ENCODE data around the gene LGALS3BP.

Gene LGALS3BP

GRCh38 chr17:78980624-78980972, 875 bp upstream of the LGALS3BP start:
- H3K4me2 ChIP-seq (ENCODE audit: low read length), result no peak overlapping the region
- no peak overlapping the region for H2BK5ac ChIP-seq (ENCODE audit: low read depth, low read length, poor library complexity)
- H2BK120ac ChIP-seq (ENCODE audit: insufficient read depth, low read length, poor library complexity), result no peak overlapping the region
- H3K23ac ChIP-seq (ENCODE audit: low read length), result no peak overlapping the region
- WGBS (ENCODE audit: extremely low coverage, insufficient coverage, insufficient read length), result no CpG with 5 or more reads among the region's 8 CpGs
- no peak overlapping the region for H4K91ac ChIP-seq (ENCODE audit: low read depth, low read length)
- H3K27ac ChIP-seq (ENCODE audit: low read depth, low read length), result no peak overlapping the region
- no peaks in the 10 kb centered on the region for H3K79me1 ChIP-seq (ENCODE audit: low read length)
- H2AFZ ChIP-seq (ENCODE audit: insufficient read depth, low read length, poor library complexity), result no peak overlapping the region
- peaks cover 4 to 5% of the 10 kb centered on the region in 2 experiments for H3K4me1 ChIP-seq (ENCODE audit: control insufficient read depth in 1 of 2, insufficient read depth in 2 of 2, low read length in 2 of 2)
- no peak overlapping the region for H3K9ac ChIP-seq (ENCODE audit: low read length)
- H3K79me2 ChIP-seq (ENCODE audit: control insufficient read depth, insufficient read depth, low read length, poor library complexity), result no peaks in the 10 kb centered on the region
- no peaks in the 10 kb centered on the region for H3K9me3 ChIP-seq (ENCODE audit: insufficient read depth, low read depth, low read length)
- H3K4ac ChIP-seq (ENCODE audit: low read depth, low read length), result no peak overlapping the region
- H3K27me3 ChIP-seq (ENCODE audit: insufficient read depth, low read length), result no peaks in the 10 kb centered on the region
- no peak overlapping the region for H4K8ac ChIP-seq (ENCODE audit: low read depth, low read length)
- no peak for DNase-seq
- H2BK12ac ChIP-seq (ENCODE audit: low read length), result no peak overlapping the region
- H4K12ac ChIP-seq (ENCODE audit: low read depth, low read length), result no peak overlapping the region
- H3K4me3 ChIP-seq (ENCODE audit: low read depth, low read length), result no peak overlapping the region
- H3K18ac ChIP-seq (ENCODE audit: low read length), result no peak overlapping the region
- no peak overlapping the region for H3K14ac ChIP-seq (ENCODE audit: low read length)
- H3K36me3 ChIP-seq (ENCODE audit: control insufficient read depth in 1 of 2, insufficient read depth in 2 of 2, low read length in 2 of 2), result no peaks in the 10 kb centered on the region
- no peak overlapping the region for H2AK5ac ChIP-seq (ENCODE audit: low read length)

- H4K8ac ChIP-seq (ENCODE audit: low read depth, low read length), result no peak overlapping the region
- no peak overlapping the region for H2BK5ac ChIP-seq (ENCODE audit: low read depth, low read length, poor library complexity)
- H3K14ac ChIP-seq (ENCODE audit: low read length), result no peak overlapping the region
- H3K4me2 ChIP-seq (ENCODE audit: low read length), result no peak overlapping the region
- no CpG with 5 or more reads among the region's 21 CpGs for WGBS (ENCODE audit: extremely low coverage, insufficient coverage, insufficient read length)
- H2AFZ ChIP-seq (ENCODE audit: insufficient read depth, low read length, poor library complexity), result no peak overlapping the region
- H2AK5ac ChIP-seq (ENCODE audit: low read length), result no peak overlapping the region
- H4K12ac ChIP-seq (ENCODE audit: low read depth, low read length), result no peak overlapping the region
- no peak overlapping the region for H3K4me3 ChIP-seq (ENCODE audit: low read depth, low read length)
- H2BK120ac ChIP-seq (ENCODE audit: insufficient read depth, low read length, poor library complexity), result no peak overlapping the region
- peaks cover 5% of the 10 kb centered on the region for H3K79me1 ChIP-seq (ENCODE audit: low read length)
- no peak overlapping the region for H3K9ac ChIP-seq (ENCODE audit: low read length)
- no peak overlapping the region for H3K18ac ChIP-seq (ENCODE audit: low read length)
- H3K4ac ChIP-seq (ENCODE audit: low read depth, low read length), result no peak overlapping the region
- no peaks in the 10 kb centered on the region for H3K79me2 ChIP-seq (ENCODE audit: control insufficient read depth, insufficient read depth, low read length, poor library complexity)
- no peaks in the 10 kb centered on the region for H3K27me3 ChIP-seq (ENCODE audit: insufficient read depth, low read length)
- no peak overlapping the region for H3K27ac ChIP-seq (ENCODE audit: low read depth, low read length)
- peaks cover 11 to 13% of the 10 kb centered on the region in 2 experiments for H3K4me1 ChIP-seq (ENCODE audit: control insufficient read depth in 1 of 2, insufficient read depth in 2 of 2, low read length in 2 of 2)
- no peak overlapping the region for H3K23ac ChIP-seq (ENCODE audit: low read length)
- H4K91ac ChIP-seq (ENCODE audit: low read depth, low read length), result no peak overlapping the region
- no peaks in the 10 kb centered on the region for H3K36me3 ChIP-seq (ENCODE audit: control insufficient read depth in 1 of 2, insufficient read depth in 2 of 2, low read length in 2 of 2)
- no peak overlapping the region for H2BK12ac ChIP-seq (ENCODE audit: low read length)
- no peaks in the 10 kb centered on the region for H3K9me3 ChIP-seq (ENCODE audit: insufficient read depth, low read depth, low read length)
- no peak for DNase-seq
These were observed 1.4 kb downstream of the LGALS3BP start for GRCh38 chr17:78977997-78978973.

- no CpG with 5 or more reads among the region's 8 CpGs for WGBS (ENCODE audit: extremely low coverage, insufficient coverage, insufficient read length)
- no peak overlapping the region for H3K4me3 ChIP-seq (ENCODE audit: low read depth, low read length)
- H2BK12ac ChIP-seq (ENCODE audit: low read length), result no peak overlapping the region
These were observed 2.1 kb downstream of the LGALS3BP start for GRCh38 chr17:78977681-78977943.

GRCh38 chr17:78976907-78977680, 2.6 kb downstream of the LGALS3BP start:
- Histone ChIP-seq H3K27me3 (ENCODE audit: insufficient read depth, low read length) (no peaks in the 10 kb centered on the region), H2AFZ (ENCODE audit: insufficient read depth, low read length, poor library complexity) (no peak overlapping the region), H3K18ac (ENCODE audit: low read length) (no peak overlapping the region), H3K9me3 (ENCODE audit: insufficient read depth, low read depth, low read length) (no peaks in the 10 kb centered on the region), H4K8ac (ENCODE audit: low read depth, low read length) (no peak overlapping the region), H3K4ac (ENCODE audit: low read depth, low read length) (no peak overlapping the region), H2BK12ac (ENCODE audit: low read length) (no peak overlapping the region), H3K14ac (ENCODE audit: low read length) (no peak overlapping the region), H3K23ac (ENCODE audit: low read length) (no peak overlapping the region), H3K4me2 (ENCODE audit: low read length) (no peak overlapping the region), H3K79me1 (ENCODE audit: low read length) (peaks cover 10% of the 10 kb centered on the region), H3K27ac (ENCODE audit: low read depth, low read length) (no peak overlapping the region), H2BK5ac (ENCODE audit: low read depth, low read length, poor library complexity) (no peak overlapping the region), H3K9ac (ENCODE audit: low read length) (no peak overlapping the region), H4K91ac (ENCODE audit: low read depth, low read length) (no peak overlapping the region), H4K12ac (ENCODE audit: low read depth, low read length) (no peak overlapping the region), H3K79me2 (ENCODE audit: control insufficient read depth, insufficient read depth, low read length, poor library complexity) (no peaks in the 10 kb centered on the region), H2BK120ac (ENCODE audit: insufficient read depth, low read length, poor library complexity) (no peak overlapping the region), H3K36me3 (ENCODE audit: control insufficient read depth in 1 of 2, insufficient read depth in 2 of 2, low read length in 2 of 2) (no peaks in the 10 kb centered on the region), H2AK5ac (ENCODE audit: low read length) (no peak overlapping the region), H3K4me1 (ENCODE audit: control insufficient read depth in 1 of 2, insufficient read depth in 2 of 2, low read length in 2 of 2) (peaks cover 18 to 20% of the 10 kb centered on the region in 2 experiments), H3K4me3 (ENCODE audit: low read depth, low read length) (no peak overlapping the region)
- no peak for DNase-seq
- WGBS (ENCODE audit: extremely low coverage, insufficient coverage, insufficient read length), result no CpG with 5 or more reads among the region's 20 CpGs

More at GRCh38 chr17:78977681-78977943, 2.1 kb downstream of the LGALS3BP start:
- Histone ChIP-seq H2BK5ac (ENCODE audit: low read depth, low read length, poor library complexity) (no peak overlapping the region), H2BK120ac (ENCODE audit: insufficient read depth, low read length, poor library complexity) (no peak overlapping the region), H3K23ac (ENCODE audit: low read length) (no peak overlapping the region), H3K18ac (ENCODE audit: low read length) (no peak overlapping the region), H3K9ac (ENCODE audit: low read length) (no peak overlapping the region), H3K79me2 (ENCODE audit: control insufficient read depth, insufficient read depth, low read length, poor library complexity) (no peaks in the 10 kb centered on the region), H3K79me1 (ENCODE audit: low read length) (peaks cover 10% of the 10 kb centered on the region), H3K27ac (ENCODE audit: low read depth, low read length) (no peak overlapping the region), H2AFZ (ENCODE audit: insufficient read depth, low read length, poor library complexity) (no peak overlapping the region), H3K9me3 (ENCODE audit: insufficient read depth, low read depth, low read length) (no peaks in the 10 kb centered on the region), H3K4me1 (ENCODE audit: control insufficient read depth in 1 of 2, insufficient read depth in 2 of 2, low read length in 2 of 2) (peaks cover 17 to 18% of the 10 kb centered on the region in 2 experiments), H2AK5ac (ENCODE audit: low read length) (no peak overlapping the region), H4K91ac (ENCODE audit: low read depth, low read length) (no peak overlapping the region), H3K4me2 (ENCODE audit: low read length) (no peak overlapping the region), H3K27me3 (ENCODE audit: insufficient read depth, low read length) (no peaks in the 10 kb centered on the region), H4K12ac (ENCODE audit: low read depth, low read length) (no peak overlapping the region), H3K14ac (ENCODE audit: low read length) (no peak overlapping the region), H3K36me3 (ENCODE audit: control insufficient read depth in 1 of 2, insufficient read depth in 2 of 2, low read length in 2 of 2) (no peaks in the 10 kb centered on the region), H4K8ac (ENCODE audit: low read depth, low read length) (no peak overlapping the region), H3K4ac (ENCODE audit: low read depth, low read length) (no peak overlapping the region)
- no peak for DNase-seq

All from trophoblast cell (in vitro differentiated cells and primary cell).